Pancreas (tissue), 10 donors: ENCODE data around the gene RBFOX1. TPM values are rescaled to one million over a fixed set of nuclear protein-coding genes. Genes with fewer than 3 reads are reported as not detected.
A peak's percentile ranks its signal among the peaks of the same experiment; 100 is the strongest.

ENCODE experiments used
- ATAC-seq, 4 donors: fragments of 200-7000 bp; cut with Tn5 transposase; one replicate each; pipeline versions ENCODE4 v1.8.0 to v1.9.1; 2020; ENCODE audit warnings: mild to moderate bottlenecking in 4 of 4, moderate library complexity in 4 of 4
- DNase-seq, 6 donors: peaks; one replicate each; pipeline ENCODE4 v3.0.0-alpha.2; 2020
- FAIRE-seq: peaks from 2 replicates; lab custom pipeline; 2012; peaks lifted over from hg19 to GRCh38; lab: Jason Lieb, UNC
- H3K27ac ChIP-seq, 4 donors: fragments of 200-600 bp; sonication (generic); 1 replicate in 3 of 4; 2 replicates in 1 of 4; pipeline versions ENCODE4 v1.5.0 to v1.8.0; 2020
- H3K27me3 ChIP-seq, 4 donors: fragments of 200-600 bp; one replicate each; pipeline ENCODE4 v1.8.0; 2021
- H3K36me3 ChIP-seq, 3 donors: fragments of 200-600 bp; sonication (generic) in 1 of 3; one replicate each; pipeline versions ENCODE4 v1.5.0 to v1.8.0; 2020 to 2021
- H3K4me1 ChIP-seq, 3 donors: fragments of 200-600 bp; one replicate each; pipeline ENCODE4 v1.8.0; 2021
- H3K4me3 ChIP-seq, 4 donors: fragments of 200-600 bp; sonication (generic) in 2 of 4; one replicate each; pipeline versions ENCODE4 v1.5.0 to v1.8.0; 2020 to 2021
- H3K9me3 ChIP-seq, 4 donors: fragments of 200-600 bp; one replicate each; pipeline ENCODE4 v1.8.0; 2021
- WGBS, 2 donors: extraction: QIAGEN DNeasy Blood & Tissue Kit; methylation state at CpG; one replicate each; pipeline ENCODE4 v1.1.7; 2013; 5-methylcytosine and 5-hydroxymethylcytosine counted together
- intact Hi-C, 3 donors: fragments of 100-400 bp; cut with DNase I; formaldehyde crosslinking; loops; one replicate each; pipeline versions ENCODE4 v1.11.1 to v1.14.2; 2022
- polyA plus RNA-seq, 2 donors: library from polyadenylated mRNA; stranded (reverse); fragments of 200-250 nt; gene quantifications; one replicate each; pipeline ENCODE4 v1.2.3, GENCODE V29; 2013
- total RNA-seq, 6 donors: library from RNA; stranded (reverse); fragmentation: NEBNext Ultra II Directional in 4 of 6; extraction: Animal tissue kit (Norgen Biotek cat#: 25700) in 4 of 6; gene quantifications; one replicate each; pipeline versions ENCODE4 v1.2.1 to v1.2.4, GENCODE V29; 2021 to 2023
- TF ChIP-seq, protein P1 (sequence below), 4 donors: fragments of 200-600 bp; sonication (generic) in 3 of 4; IDR thresholded peaks; one replicate each; pipeline versions ENCODE4 v1.5.0 to v1.8.0; 2021; ENCODE audit warnings: antibody characterized with exemption in 4 of 4
- donor health status: healthy with polysubstance abuse.
- donor health status: DM: no; HTN: no; CAD: no; lungs with moderate emphysema.
- donor health status: DM: no; HTN: no; CAD: no.
- donor health status: control.
- donor health status: control.
- donor health status: Bipolar disorder and iron deficiency.
- donor health status: DM: yes; HTN: yes; CAD: no.
- donor health status: DM: no; HTN: no; CAD: no.
- donor health status: DM: no; HTN: no; CAD: no.
- donor health status: DM: yes; HTN: yes; CAD: no.

Gene RBFOX1
- total and polyA plus RNA-seq, 8 donors: 0.12 to 0.28 (median 0.15) TPM; not detected in 3

DNA sequence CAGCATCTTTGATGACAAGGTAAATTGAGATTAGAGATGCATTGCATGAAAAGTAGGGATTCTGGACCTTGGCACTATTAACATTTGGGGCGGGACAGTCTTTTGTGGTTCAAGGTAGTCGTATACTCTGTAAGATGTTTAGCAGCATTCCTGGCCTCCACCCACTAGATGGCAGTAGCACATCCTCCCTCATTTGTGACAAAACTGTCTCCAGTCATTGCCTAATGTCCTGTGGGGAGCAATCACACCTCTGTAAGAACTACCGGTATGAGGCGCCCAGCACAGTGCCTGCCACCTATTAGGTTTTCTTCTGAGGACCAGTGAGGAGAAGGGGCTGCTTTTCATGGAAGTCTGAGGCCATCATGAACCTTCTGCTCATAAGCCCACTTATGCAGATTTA, 180.8 kb downstream of the RBFOX1 start:
- Histone ChIP-seq H3K27me3 (no peaks in the 10 kb centered on the region), H3K36me3 (no peaks in the 10 kb centered on the region), H3K27ac (no peak overlapping the region), H3K4me3 (no peak overlapping the region), H3K9me3 (no peaks in the 10 kb centered on the region), H3K4me1 (no peaks in the 10 kb centered on the region)
- DNase-seq (no peak), ATAC-seq (no peak), FAIRE-seq (no peak)
- TF ChIP-seq, protein P1, sequence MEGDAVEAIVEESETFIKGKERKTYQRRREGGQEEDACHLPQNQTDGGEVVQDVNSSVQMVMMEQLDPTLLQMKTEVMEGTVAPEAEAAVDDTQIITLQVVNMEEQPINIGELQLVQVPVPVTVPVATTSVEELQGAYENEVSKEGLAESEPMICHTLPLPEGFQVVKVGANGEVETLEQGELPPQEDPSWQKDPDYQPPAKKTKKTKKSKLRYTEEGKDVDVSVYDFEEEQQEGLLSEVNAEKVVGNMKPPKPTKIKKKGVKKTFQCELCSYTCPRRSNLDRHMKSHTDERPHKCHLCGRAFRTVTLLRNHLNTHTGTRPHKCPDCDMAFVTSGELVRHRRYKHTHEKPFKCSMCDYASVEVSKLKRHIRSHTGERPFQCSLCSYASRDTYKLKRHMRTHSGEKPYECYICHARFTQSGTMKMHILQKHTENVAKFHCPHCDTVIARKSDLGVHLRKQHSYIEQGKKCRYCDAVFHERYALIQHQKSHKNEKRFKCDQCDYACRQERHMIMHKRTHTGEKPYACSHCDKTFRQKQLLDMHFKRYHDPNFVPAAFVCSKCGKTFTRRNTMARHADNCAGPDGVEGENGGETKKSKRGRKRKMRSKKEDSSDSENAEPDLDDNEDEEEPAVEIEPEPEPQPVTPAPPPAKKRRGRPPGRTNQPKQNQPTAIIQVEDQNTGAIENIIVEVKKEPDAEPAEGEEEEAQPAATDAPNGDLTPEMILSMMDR (IDR thresholded peaks at IDR 0.05): peak in 1 of 4 donors; percentile 12
- WGBS, 2 donors: 52 to 75% methylated on average over 4 of the region's 4 CpGs
- intact Hi-C loops: no loop called here

DNA sequence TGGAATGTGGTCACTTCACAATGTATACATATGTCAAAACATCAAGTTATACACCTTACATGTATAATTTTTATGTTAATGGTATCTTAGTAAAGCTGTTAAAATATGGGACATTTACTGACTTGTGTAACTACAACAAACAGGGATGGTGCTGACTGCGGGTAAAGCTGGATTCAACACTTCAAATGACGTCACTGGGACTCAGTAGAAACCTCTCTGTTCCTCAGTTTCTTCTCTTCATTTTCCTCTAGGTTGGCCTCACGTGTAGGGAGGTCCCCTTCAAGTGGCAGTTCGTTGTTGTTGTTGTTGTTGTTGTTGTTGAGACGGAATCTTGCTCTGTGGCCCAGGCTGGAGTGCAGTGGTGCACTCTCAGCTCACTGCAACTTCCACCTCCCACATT, 182.9 kb downstream of the RBFOX1 start:
- no peaks in the 10 kb centered on the region for H3K4me1 ChIP-seq
- H3K36me3 ChIP-seq: no peaks in the 10 kb centered on the region
- TF ChIP-seq, protein P1 (IDR thresholded peaks at IDR 0.05): no peak
- intact Hi-C loops: no loop called here
- no peak overlapping the region for H3K27ac ChIP-seq
- H3K27me3 ChIP-seq: no peaks in the 10 kb centered on the region
- FAIRE-seq (no peak), DNase-seq (no peak), ATAC-seq (no peak)
- WGBS, 2 donors: 40 to 62% methylated on average over 5 of the region's 5 CpGs
- no peaks in the 10 kb centered on the region for H3K9me3 ChIP-seq
- no peak overlapping the region for H3K4me3 ChIP-seq

DNA sequence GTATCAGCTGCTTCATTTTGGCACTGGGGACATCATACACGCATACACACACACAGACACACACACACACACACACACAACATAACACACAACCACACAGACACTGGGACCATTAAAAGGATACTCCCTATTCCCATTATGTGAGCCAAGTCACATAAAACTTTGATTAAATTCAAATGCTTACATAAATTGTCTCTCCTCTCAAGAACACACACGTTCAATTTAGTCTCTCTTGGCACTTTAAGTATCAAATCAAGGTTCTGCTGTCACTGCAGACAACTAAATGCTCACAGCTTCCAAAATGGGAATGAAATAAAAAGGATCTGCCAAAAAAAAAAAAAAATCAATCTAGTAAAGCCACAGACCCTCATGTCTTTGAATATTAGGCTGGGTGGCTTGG, 184.9 kb downstream of the RBFOX1 start:
- DNase-seq (no peak), FAIRE-seq (no peak), ATAC-seq (no peak)
- Histone ChIP-seq H3K9me3 (no peaks in the 10 kb centered on the region), H3K27me3 (no peaks in the 10 kb centered on the region), H3K4me1 (no peaks in the 10 kb centered on the region), H3K27ac (no peak overlapping the region), H3K4me3 (no peak overlapping the region), H3K36me3 (no peaks in the 10 kb centered on the region)
- TF ChIP-seq, protein P1 (IDR thresholded peaks at IDR 0.05): no peak
- WGBS, 2 donors: 36 to 56% methylated on average over 2 of the region's 2 CpGs
- intact Hi-C loops: no loop called here

DNA sequence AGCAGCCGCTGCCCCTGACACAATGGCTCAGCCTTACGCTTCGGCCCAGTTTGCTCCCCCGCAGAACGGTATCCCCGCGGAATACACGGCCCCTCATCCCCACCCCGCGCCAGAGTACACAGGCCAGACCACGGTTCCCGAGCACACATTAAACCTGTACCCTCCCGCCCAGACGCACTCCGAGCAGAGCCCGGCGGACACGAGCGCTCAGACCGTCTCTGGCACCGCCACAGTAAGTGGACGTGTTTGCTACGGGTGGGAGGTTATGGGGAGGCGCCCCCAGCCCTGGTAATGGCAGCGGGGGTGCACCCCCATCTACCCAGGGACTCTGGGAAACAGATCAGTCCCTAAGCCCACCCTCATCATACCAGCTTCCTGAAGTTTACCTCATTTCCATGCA, 185.5 kb downstream of the RBFOX1 start:
- no peak for FAIRE-seq

DNA sequence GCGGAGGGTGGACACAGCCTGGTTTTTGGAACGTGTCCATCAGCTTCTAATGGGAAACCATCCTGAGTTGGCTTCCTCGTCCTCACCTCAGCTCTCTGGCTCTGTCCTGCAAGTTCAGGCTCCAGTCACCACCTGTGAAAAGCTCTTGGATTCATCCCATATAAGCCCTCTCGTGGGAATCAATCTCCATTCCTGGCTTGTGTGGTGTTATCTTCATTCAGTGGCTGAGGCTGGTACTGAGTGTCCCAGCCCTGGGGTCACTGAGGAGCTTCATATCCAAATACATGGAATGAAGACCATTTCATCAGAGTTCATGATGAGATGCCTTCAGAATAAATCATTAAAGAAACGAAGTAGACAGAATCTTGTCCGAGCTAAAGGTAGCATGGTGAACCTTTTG, 189.2 kb downstream of the RBFOX1 start:
- WGBS, 2 donors: 36 to 47% methylated on average over 6 of the region's 6 CpGs

More for the DNA sequence above, 185.5 kb downstream of the RBFOX1 start:
- H3K36me3 ChIP-seq: no peaks in the 10 kb centered on the region
- H3K27ac ChIP-seq: no peak overlapping the region
- TF ChIP-seq, protein P1 (IDR thresholded peaks at IDR 0.05): no peak
- 84 to 92% methylated on average over 25 of the region's 25 CpGs for WGBS, 2 donors
- H3K4me3 ChIP-seq: no peak overlapping the region
- no peaks in the 10 kb centered on the region for H3K27me3 ChIP-seq
- ATAC-seq: no peak
- DNase-seq: peak in 1 of 6 donors; percentile 45
- intact Hi-C loops: no loop called here
- H3K9me3 ChIP-seq: no peaks in the 10 kb centered on the region
- H3K4me1 ChIP-seq: no peaks in the 10 kb centered on the region

More for the DNA sequence above, 189.2 kb downstream of the RBFOX1 start:
- H3K9me3 ChIP-seq: no peaks in the 10 kb centered on the region
- H3K36me3 ChIP-seq: no peaks in the 10 kb centered on the region
- TF ChIP-seq, protein P1 (IDR thresholded peaks at IDR 0.05): no peak
- H3K27ac ChIP-seq: no peak overlapping the region
- no peak for DNase-seq
- no peak overlapping the region for H3K4me3 ChIP-seq
- ATAC-seq: no peak
- no peaks in the 10 kb centered on the region for H3K27me3 ChIP-seq
- intact Hi-C loops: no loop called here
- no peak for FAIRE-seq
- no peaks in the 10 kb centered on the region for H3K4me1 ChIP-seq
